CD4-positive, alpha-beta memory T cell (primary cell): ENCODE results near the gene KCND2. TPM values are rescaled to one million over a fixed set of nuclear protein-coding genes. Genes with fewer than 3 reads are reported as not detected.

ENCODE experiments used
- CTCF ChIA-PET: fragments of 350-600 bp; sonication (Branson Sonifier 250); formaldehyde crosslinking; loops from one replicate; lab custom pipeline; 2021; ENCODE audit warnings: inconsistent platforms; ENCODE audit not compliant: partially characterized antibody; lab: Charles Lee
- POLR2A ChIA-PET: fragments of 350-600 bp; sonication (Branson Sonifier 250); formaldehyde crosslinking; loops from one replicate; lab custom pipeline; 2021; ENCODE audit not compliant: partially characterized antibody; lab: Charles Lee
- DNase-seq, 5 donors: peaks; one replicate each; pipeline versions ENCODE4 v3.0.0 to v3.0.0-alpha.2; 2020 to 2022; ENCODE audit warnings: mixed read lengths in 1 of 5
- H3K27ac ChIP-seq: one replicate; pipeline ENCODE4 v1.7.0; 2013; ENCODE audit warnings: low read depth, low read length
- H3K27me3 ChIP-seq: 2 replicates; pipeline ENCODE4 v1.7.0; 2013; ENCODE audit warnings: mild to moderate bottlenecking, low read length, moderate library complexity; ENCODE audit not compliant: insufficient read depth
- H3K36me3 ChIP-seq: 2 replicates; pipeline ENCODE4 v1.7.0; 2013; ENCODE audit warnings: mild to moderate bottlenecking, low read length, moderate library complexity; ENCODE audit not compliant: insufficient read depth
- H3K4me1 ChIP-seq: 2 replicates; pipeline ENCODE4 v1.7.0; 2013; ENCODE audit warnings: mild to moderate bottlenecking, low read length, moderate library complexity; ENCODE audit not compliant: insufficient read depth
- H3K4me3 ChIP-seq, 2 donors: one replicate each; pipeline ENCODE4 v1.7.0; 2013; ENCODE audit warnings: low read length in 2 of 2, mild to moderate bottlenecking in 1 of 2
- H3K9me3 ChIP-seq, 2 donors: one replicate each; pipeline ENCODE4 v1.7.0; 2013; ENCODE audit warnings: low read length in 2 of 2, control low read depth in 1 of 2; ENCODE audit not compliant: control insufficient read depth in 1 of 2
- H3K27ac Mint-ChIP-seq, 7 donors: one replicate each; pipeline ENCODE4 v1.8.0; 2020 to 2021; ENCODE audit warnings: mixed read lengths in 7 of 7, mild to moderate bottlenecking in 6 of 7, inconsistent platforms in 3 of 7, moderate library complexity in 3 of 7
- H3K27me3 Mint-ChIP-seq, 2 donors: one replicate each; pipeline ENCODE4 v1.8.0; 2020 to 2021; ENCODE audit warnings: mixed read lengths in 2 of 2
- H3K36me3 Mint-ChIP-seq, 2 donors: one replicate each; pipeline ENCODE4 v1.8.0; 2020 to 2021; ENCODE audit warnings: mixed read lengths in 2 of 2, inconsistent platforms in 1 of 2, mild to moderate bottlenecking in 1 of 2
- H3K4me1 Mint-ChIP-seq, 4 donors: one replicate each; pipeline ENCODE4 v1.8.0; 2020 to 2021; ENCODE audit warnings: mixed read lengths in 4 of 4, mild to moderate bottlenecking in 1 of 4
- H3K4me3 Mint-ChIP-seq, 8 donors: one replicate each; pipeline ENCODE4 v1.8.0; 2020 to 2021; ENCODE audit warnings: mixed read lengths in 8 of 8, mild to moderate bottlenecking in 7 of 8, moderate library complexity in 6 of 8, inconsistent platforms in 3 of 8
- H3K9me3 Mint-ChIP-seq, 8 donors: one replicate each; pipeline ENCODE4 v1.8.0; 2020 to 2021; ENCODE audit warnings: mixed read lengths in 8 of 8, mild to moderate bottlenecking in 5 of 8, inconsistent platforms in 3 of 8, moderate library complexity in 1 of 8
- intact Hi-C: fragments of 100-400 bp; cut with micrococcal nuclease; formaldehyde crosslinking; loops from one replicate; pipeline ENCODE4 v1.15.1; 2023
- polyA plus RNA-seq, 2 donors: library from polyadenylated mRNA; unstranded; fragments of 300-500 nt; fragmentation: Illumina TruSeq; gene quantifications; one replicate each; pipeline ENCODE4 v1.2.3, GENCODE V29; 2021
- total RNA-seq, 2 experiments: library from RNA; stranded (reverse); gene quantifications; one replicate each; pipeline ENCODE4 v1.2.3, GENCODE V29; 2021

The KCND2 gene
- total and polyA plus RNA-seq, 4 experiments from 2014 or later: not detected

DNA sequence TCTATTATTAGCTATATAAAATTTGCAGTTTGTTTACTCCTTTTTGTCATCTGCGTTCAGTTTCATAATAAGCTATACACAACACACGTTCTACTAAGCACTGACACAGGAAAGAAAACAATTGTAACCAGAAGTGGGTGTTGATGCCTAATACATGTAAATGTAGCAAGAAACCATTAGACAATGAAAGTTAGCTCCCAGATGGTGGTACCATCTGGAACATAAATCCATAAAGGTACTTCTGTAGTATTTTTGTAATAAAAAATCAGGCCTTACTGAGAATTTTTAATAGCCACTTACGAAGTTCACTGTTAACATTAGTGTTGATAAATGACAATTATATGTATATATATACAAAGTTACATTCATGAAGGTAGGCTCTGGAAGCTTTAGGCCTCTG is 194.7 kb downstream of the KCND2 start:
- Mint-ChIP-seq H3K27me3 (no peaks in the 10 kb centered on the region), H3K36me3 (no peaks in the 10 kb centered on the region), H3K9me3 (peaks cover 0 to 15% (median 6%) of the 10 kb centered on the region in 8 donors), H3K27ac (no peak overlapping the region), H3K4me3 (no peak overlapping the region), H3K4me1 (no peaks in the 10 kb centered on the region)
- Histone ChIP-seq H3K9me3 (no peaks in the 10 kb centered on the region), H3K4me3 (no peak overlapping the region), H3K4me1 (no peaks in the 10 kb centered on the region), H3K27ac (no peak overlapping the region), H3K36me3 (no peaks in the 10 kb centered on the region), H3K27me3 (no peaks in the 10 kb centered on the region)
- intact Hi-C loops: no loop called here
- CTCF ChIA-PET: no interaction called here
- DNase-seq: no peak
- POLR2A ChIA-PET: no interaction called here

DNA sequence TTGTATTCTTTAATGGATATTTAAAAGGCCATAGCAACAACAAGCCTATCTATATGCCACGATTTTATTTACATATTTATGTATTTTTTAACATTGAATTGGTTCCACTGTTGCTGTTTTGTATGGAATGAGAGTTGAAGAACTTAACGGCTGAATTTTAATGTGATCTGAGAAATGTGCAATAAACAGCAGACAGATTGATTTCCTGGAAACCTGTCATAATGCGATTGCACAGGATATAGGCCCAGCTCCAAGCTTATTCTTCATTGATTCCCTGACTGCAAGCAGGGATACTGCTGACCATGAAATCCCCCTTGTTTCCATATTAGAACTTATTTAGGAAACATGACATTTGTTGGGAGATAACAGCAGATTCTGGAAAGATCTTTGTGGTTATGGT is 195.6 kb downstream of the KCND2 start:
- CTCF ChIA-PET: no interaction called here
- intact Hi-C loops: no loop called here
- H3K4me3 Mint-ChIP-seq: no peak overlapping the region

DNA sequence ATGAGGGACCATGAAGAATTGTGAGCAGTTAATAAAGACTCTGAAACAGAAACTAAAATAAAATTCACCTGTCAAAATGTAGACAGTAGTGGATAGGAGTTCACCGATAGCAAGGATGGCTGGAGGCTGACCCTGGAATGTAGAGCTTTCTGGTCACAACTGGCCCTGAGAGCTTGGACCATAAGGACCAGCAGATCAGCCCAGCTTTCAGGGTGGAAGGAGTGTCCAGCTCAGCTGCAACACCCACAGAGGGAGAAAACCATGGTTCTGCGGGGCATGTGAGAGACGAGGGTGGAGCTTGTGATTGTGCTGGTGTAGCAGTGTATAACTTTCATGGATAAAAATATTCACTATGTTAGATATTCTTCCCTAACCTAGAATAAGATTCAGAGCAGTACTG is 199.9 kb downstream of the KCND2 start:
- no peak for DNase-seq
- H3K27ac ChIP-seq: no peak overlapping the region
- no peaks in the 10 kb centered on the region for H3K4me1 ChIP-seq
- Mint-ChIP-seq H3K4me1 (no peaks in the 10 kb centered on the region), H3K27ac (no peak overlapping the region), H3K4me3 (no peak overlapping the region), H3K27me3 (no peaks in the 10 kb centered on the region), H3K9me3 (peaks cover 0 to 6% (median 1%) of the 10 kb centered on the region in 8 donors), H3K36me3 (no peaks in the 10 kb centered on the region)
- H3K4me3 ChIP-seq: no peak overlapping the region
- ChIA-PET POLR2A (no interaction called here), CTCF (no interaction called here)
- no peaks in the 10 kb centered on the region for H3K27me3 ChIP-seq
- no peaks in the 10 kb centered on the region for H3K36me3 ChIP-seq
- no peaks in the 10 kb centered on the region for H3K9me3 ChIP-seq
- intact Hi-C loops: no loop called here

More for the DNA sequence above, 195.6 kb downstream of the KCND2 start:
- POLR2A ChIA-PET: no interaction called here
- no peaks in the 10 kb centered on the region for H3K9me3 ChIP-seq
- H3K27me3 Mint-ChIP-seq: no peaks in the 10 kb centered on the region
- peaks cover 0 to 13% (median 5%) of the 10 kb centered on the region in 8 donors for H3K9me3 Mint-ChIP-seq
- H3K36me3 ChIP-seq: no peaks in the 10 kb centered on the region
- no peaks in the 10 kb centered on the region for H3K27me3 ChIP-seq
- no peaks in the 10 kb centered on the region for H3K36me3 Mint-ChIP-seq
- H3K27ac Mint-ChIP-seq: no peak overlapping the region
- H3K4me1 ChIP-seq: no peaks in the 10 kb centered on the region
- no peak overlapping the region for H3K27ac ChIP-seq
- DNase-seq: no peak
- H3K4me3 ChIP-seq: no peak overlapping the region
- H3K4me1 Mint-ChIP-seq: no peaks in the 10 kb centered on the region

DNA sequence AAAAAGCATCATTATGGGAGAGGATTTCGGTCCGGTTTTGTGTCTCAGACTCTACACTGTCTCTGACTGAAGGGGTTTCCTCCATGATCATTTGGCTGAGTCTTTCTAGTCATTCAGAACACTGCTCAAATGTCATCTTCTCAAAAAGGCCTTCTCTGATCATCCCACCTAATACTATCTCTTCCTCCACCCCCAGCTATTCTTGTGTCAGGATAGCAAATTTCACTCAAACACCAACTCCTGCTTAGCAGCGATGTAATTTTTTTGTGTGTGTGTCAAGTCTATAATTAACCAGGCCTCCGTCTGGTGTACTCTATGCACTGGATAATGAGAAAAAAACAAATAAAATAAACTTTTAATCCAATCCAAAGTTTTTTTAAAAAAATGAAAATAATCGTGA is 200.4 kb downstream of the KCND2 start:
- intact Hi-C loops: no loop called here
- no peak overlapping the region for H3K27ac Mint-ChIP-seq
- no peak overlapping the region for H3K4me3 Mint-ChIP-seq
- H3K36me3 ChIP-seq: no peaks in the 10 kb centered on the region
- ChIA-PET CTCF (no interaction called here), POLR2A (no interaction called here)
- no peaks in the 10 kb centered on the region for H3K4me1 ChIP-seq
- H3K27ac ChIP-seq: no peak overlapping the region
- no peaks in the 10 kb centered on the region for H3K27me3 ChIP-seq
- H3K4me1 Mint-ChIP-seq: no peaks in the 10 kb centered on the region
- no peak for DNase-seq
- no peaks in the 10 kb centered on the region for H3K9me3 ChIP-seq
- H3K27me3 Mint-ChIP-seq: no peaks in the 10 kb centered on the region
- peaks cover 0 to 6% (median 1%) of the 10 kb centered on the region in 8 donors for H3K9me3 Mint-ChIP-seq
- H3K4me3 ChIP-seq: no peak overlapping the region
- no peaks in the 10 kb centered on the region for H3K36me3 Mint-ChIP-seq

DNA sequence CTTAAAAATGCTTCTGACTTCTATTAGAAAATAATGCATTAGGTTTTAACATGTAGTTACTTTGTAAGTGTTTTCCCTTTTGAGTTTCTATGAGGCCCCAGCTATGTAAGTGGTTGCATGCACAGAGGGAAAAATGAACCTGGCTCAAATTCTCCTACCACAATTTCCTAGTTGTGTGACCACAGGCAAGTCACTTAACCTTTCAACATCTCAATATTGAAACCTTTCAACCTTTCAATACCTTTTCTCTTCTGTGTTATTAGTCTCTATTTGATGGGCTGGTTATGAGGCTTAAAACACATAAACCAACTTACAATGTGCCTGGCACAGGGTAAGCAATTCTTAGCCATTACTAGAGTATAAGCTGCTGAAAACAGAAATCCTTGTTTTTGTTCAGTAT is 203.0 kb downstream of the KCND2 start:
- CTCF ChIA-PET: no interaction called here
- no peak for DNase-seq
- intact Hi-C loops: no loop called here
- Histone ChIP-seq H3K4me1 (no peaks in the 10 kb centered on the region), H3K27me3 (no peaks in the 10 kb centered on the region), H3K9me3 (no peaks in the 10 kb centered on the region), H3K36me3 (no peaks in the 10 kb centered on the region), H3K27ac (no peak overlapping the region), H3K4me3 (no peak overlapping the region)
- H3K27ac Mint-ChIP-seq: no peak overlapping the region
- POLR2A ChIA-PET: no interaction called here
- H3K27me3 Mint-ChIP-seq: no peaks in the 10 kb centered on the region
- no peak overlapping the region for H3K4me3 Mint-ChIP-seq
- H3K4me1 Mint-ChIP-seq: no peaks in the 10 kb centered on the region
- H3K36me3 Mint-ChIP-seq: no peaks in the 10 kb centered on the region
- H3K9me3 Mint-ChIP-seq: peaks cover 0 to 10% (median 3%) of the 10 kb centered on the region in 8 donors

DNA sequence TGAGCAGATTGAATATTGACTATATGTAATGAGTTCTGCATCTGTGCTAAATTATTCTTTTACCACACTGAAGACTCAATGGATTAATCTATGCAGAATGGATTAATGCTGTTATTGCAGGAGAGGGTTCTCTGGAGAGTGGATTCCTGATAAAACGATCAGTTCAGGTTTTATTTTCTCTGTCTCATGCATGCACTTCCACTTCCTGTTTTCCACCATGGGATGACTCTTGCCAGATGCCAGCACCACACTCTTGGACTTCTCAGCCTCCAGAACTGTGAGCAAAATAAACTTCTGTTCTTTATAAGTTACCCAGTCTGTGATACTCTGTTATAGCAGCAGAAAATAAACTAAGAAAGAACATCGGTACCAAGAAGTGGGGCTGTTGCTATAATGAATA is 207.5 kb downstream of the KCND2 start:
- H3K36me3 Mint-ChIP-seq: no peaks in the 10 kb centered on the region
- no peaks in the 10 kb centered on the region for H3K27me3 Mint-ChIP-seq
- H3K9me3 Mint-ChIP-seq: peaks cover 0 to 14% (median 5%) of the 10 kb centered on the region in 8 donors
- POLR2A ChIA-PET: no interaction called here
- no peaks in the 10 kb centered on the region for H3K4me1 ChIP-seq
- no peak for DNase-seq
- intact Hi-C loops: no loop called here
- H3K4me1 Mint-ChIP-seq: no peaks in the 10 kb centered on the region
- no peak overlapping the region for H3K4me3 Mint-ChIP-seq
- H3K9me3 ChIP-seq: no peaks in the 10 kb centered on the region
- no peaks in the 10 kb centered on the region for H3K36me3 ChIP-seq
- no peak overlapping the region for H3K27ac ChIP-seq
- CTCF ChIA-PET: no interaction called here
- H3K27ac Mint-ChIP-seq: no peak overlapping the region
- H3K27me3 ChIP-seq: no peaks in the 10 kb centered on the region
- H3K4me3 ChIP-seq: no peak overlapping the region

DNA sequence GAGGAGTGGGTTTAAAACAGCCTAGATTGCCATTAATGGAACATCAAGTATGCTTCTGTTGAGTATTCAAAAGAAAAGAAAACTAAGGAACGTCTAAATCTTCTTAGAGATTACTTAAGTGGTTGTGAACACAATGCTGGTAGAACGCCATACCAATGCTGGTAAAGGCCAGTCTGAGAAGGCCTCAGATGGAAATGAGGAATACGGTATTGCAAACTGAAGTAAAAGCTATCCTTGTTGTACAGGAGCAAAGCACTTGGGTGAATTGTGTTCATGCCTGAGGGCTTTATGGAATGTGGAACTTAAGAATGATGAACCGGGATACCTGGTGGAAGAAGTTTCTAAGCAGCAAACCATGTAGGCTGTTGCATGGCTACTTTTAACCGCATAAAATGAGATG is 208.0 kb downstream of the KCND2 start:
- ChIA-PET POLR2A (no interaction called here), CTCF (no interaction called here)
- Histone ChIP-seq H3K27me3 (no peaks in the 10 kb centered on the region), H3K9me3 (no peaks in the 10 kb centered on the region), H3K4me3 (no peak overlapping the region), H3K27ac (no peak overlapping the region), H3K4me1 (no peaks in the 10 kb centered on the region), H3K36me3 (no peaks in the 10 kb centered on the region)
- H3K27me3 Mint-ChIP-seq: no peaks in the 10 kb centered on the region
- H3K4me1 Mint-ChIP-seq: no peaks in the 10 kb centered on the region
- peaks cover 0 to 14% (median 5%) of the 10 kb centered on the region in 8 donors for H3K9me3 Mint-ChIP-seq
- H3K27ac Mint-ChIP-seq: no peak overlapping the region
- no peak for DNase-seq
- H3K4me3 Mint-ChIP-seq: no peak overlapping the region
- H3K36me3 Mint-ChIP-seq: no peaks in the 10 kb centered on the region
- intact Hi-C loops: no loop called here

DNA sequence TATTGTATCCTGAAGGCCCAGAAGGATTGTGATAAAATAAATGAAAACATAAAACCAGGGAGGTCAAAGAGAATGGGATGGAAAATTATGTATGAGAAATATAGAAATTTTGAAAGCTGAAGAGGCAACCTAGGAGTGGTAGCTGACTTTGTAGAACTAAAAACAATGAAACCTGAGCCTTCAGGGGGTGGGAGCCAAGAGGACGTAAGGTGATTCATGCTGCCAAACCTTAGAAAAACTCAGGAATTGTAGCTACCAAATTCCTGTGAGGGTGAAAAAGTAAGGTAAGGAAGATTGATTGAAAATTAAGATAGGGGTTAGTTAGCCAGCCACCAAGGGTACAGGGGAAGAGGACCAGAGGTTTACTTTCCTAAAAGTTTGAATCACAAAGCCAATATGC is 213.2 kb downstream of the KCND2 start:
- Histone ChIP-seq H3K27ac (no peak overlapping the region), H3K27me3 (no peaks in the 10 kb centered on the region), H3K36me3 (no peaks in the 10 kb centered on the region), H3K4me1 (no peaks in the 10 kb centered on the region), H3K9me3 (no peaks in the 10 kb centered on the region), H3K4me3 (no peak overlapping the region)
- Mint-ChIP-seq H3K36me3 (no peaks in the 10 kb centered on the region), H3K4me3 (no peak overlapping the region), H3K27ac (no peak overlapping the region), H3K9me3 (peaks cover 0 to 8% (median 3%) of the 10 kb centered on the region in 8 donors), H3K4me1 (no peaks in the 10 kb centered on the region), H3K27me3 (no peaks in the 10 kb centered on the region)
- DNase-seq: no peak
- intact Hi-C loops: no loop called here
- CTCF ChIA-PET: no interaction called here
- POLR2A ChIA-PET: no interaction called here
